Measurements from ENCODE around the gene SRD5A2. TPM values are rescaled to one million over a fixed set of nuclear protein-coding genes. Genes with fewer than 3 reads are reported as not detected.

Gene SRD5A2
- total and polyA plus RNA-seq, 2 donors (not counting 1 experiment from before 2014, with no cell fraction given) = not detected

GRCh38 chr2:31541853-31542252 lies 38.9 kb downstream of the SRD5A2 start:
- no peak overlapping the region for H3K4me2 ChIP-seq (replicated peaks; ENCODE audit: low read depth, low read length, poor library complexity, severe bottlenecking)
- H3K79me2 ChIP-seq (ENCODE audit: control insufficient read depth, insufficient read depth, low read length) = no peaks in the 10 kb centered on the region
- no peaks in the 10 kb centered on the region for H3K4me1 ChIP-seq (ENCODE audit: control insufficient read depth in 2 of 2, insufficient read depth in 2 of 2, low read length in 2 of 2)
- H3K4me3 Mint-ChIP-seq = no peak overlapping the region
- no peak overlapping the region for H3K27ac ChIP-seq (ENCODE audit: low read length in 2 of 2)
- CTCF ChIA-PET = no interaction called here
- H3K9me3 Mint-ChIP-seq (ENCODE audit: insufficient read depth) = peaks cover 19% of the 10 kb centered on the region
- POLR2A ChIA-PET = no interaction called here
- H3K27me3 ChIP-seq (replicated peaks in 1 of 4; ENCODE audit: control extremely low read depth in 1 of 4, control insufficient read depth in 3 of 4, insufficient read depth in 4 of 4, low read length in 3 of 4) = peaks cover 0 to 13% (median 1%) of the 10 kb centered on the region in 4 experiments
- H3K27ac Mint-ChIP-seq = no peak overlapping the region
- no peak overlapping the region for H3K4me3 ChIP-seq (ENCODE audit: control extremely low read depth in 1 of 5, extremely low read depth in 1 of 5, insufficient read depth in 1 of 5, low read depth in 2 of 5, low read length in 4 of 5)
- no peak overlapping the region for H2AFZ ChIP-seq (ENCODE audit: insufficient read depth, low read depth, low read length, poor library complexity, severe bottlenecking)
- H3K36me3 ChIP-seq (replicated peaks in 1 of 2; ENCODE audit: control extremely low read depth in 1 of 2, control insufficient read depth in 1 of 2, extremely low read depth in 1 of 2, insufficient read depth in 2 of 2, low read length in 1 of 2) = no peaks in the 10 kb centered on the region
- no peak overlapping the region for H3K9ac ChIP-seq (ENCODE audit: low read length)
- H3K27me3 Mint-ChIP-seq = peaks cover 14% of the 10 kb centered on the region
- intact Hi-C loops (cut with micrococcal nuclease) = no loop called here
- H3K4me1 Mint-ChIP-seq = no peaks in the 10 kb centered on the region
- DNase-seq (no peak), ATAC-seq (ENCODE audit: low read depth) (no peak)
- no peaks in the 10 kb centered on the region for H4K20me1 ChIP-seq (ENCODE audit: control insufficient read depth, insufficient read depth, low read length, poor library complexity, severe bottlenecking)
- peaks cover 4 to 16% (median 6%) of the 10 kb centered on the region in 3 donors for H3K9me3 ChIP-seq (ENCODE audit: control extremely low read depth in 1 of 3, control insufficient read depth in 2 of 3, insufficient read depth in 1 of 3, low read length in 2 of 3)
- no peak for TF ChIP-seq EZH2 (IDR thresholded peaks at IDR 0.05; ENCODE audit: borderline replicate concordance, insufficient read depth, low read depth, low read length, poor library complexity, severe bottlenecking)

- TF ChIP-seq EZH2 (IDR thresholded peaks at IDR 0.05; ENCODE audit: borderline replicate concordance, insufficient read depth, low read depth, low read length, poor library complexity, severe bottlenecking) (no peak), CTCF (IDR thresholded peaks at IDR 0.05) (no peak)
- no peak for ATAC-seq (ENCODE audit: low read depth)
- H3K27ac ChIP-seq (ENCODE audit: low read length in 2 of 2) = no peak overlapping the region
- no peaks in the 10 kb centered on the region for H3K36me3 ChIP-seq (replicated peaks in 1 of 2; ENCODE audit: control extremely low read depth in 1 of 2, control insufficient read depth in 1 of 2, extremely low read depth in 1 of 2, insufficient read depth in 2 of 2, low read length in 1 of 2)
- H3K9ac ChIP-seq (ENCODE audit: low read length) = no peak overlapping the region
- ChIA-PET POLR2A (no interaction called here), CTCF (no interaction called here)
- intact Hi-C loops (cut with micrococcal nuclease) = no loop called here
- no peak overlapping the region for H3K4me3 Mint-ChIP-seq
- WGBS (ENCODE audit: insufficient coverage) = no CpG with 5 or more reads among the region's 3 CpGs
- no peaks in the 10 kb centered on the region for H4K20me1 ChIP-seq (ENCODE audit: control insufficient read depth, insufficient read depth, low read length, poor library complexity, severe bottlenecking)
- H3K27me3 Mint-ChIP-seq = peaks cover 27% of the 10 kb centered on the region
- H3K79me2 ChIP-seq (ENCODE audit: control insufficient read depth, insufficient read depth, low read length) = no peaks in the 10 kb centered on the region
- peaks cover 0 to 17% (median 3%) of the 10 kb centered on the region in 4 experiments for H3K27me3 ChIP-seq (replicated peaks in 1 of 4; ENCODE audit: control extremely low read depth in 1 of 4, control insufficient read depth in 3 of 4, insufficient read depth in 4 of 4, low read length in 3 of 4)
- no peak overlapping the region for H3K4me3 ChIP-seq (ENCODE audit: control extremely low read depth in 1 of 5, extremely low read depth in 1 of 5, insufficient read depth in 1 of 5, low read depth in 2 of 5, low read length in 4 of 5)
- H3K27ac Mint-ChIP-seq = no peak overlapping the region
- no peak for DNase-seq
- H3K9me3 ChIP-seq (ENCODE audit: control extremely low read depth in 1 of 3, control insufficient read depth in 2 of 3, insufficient read depth in 1 of 3, low read length in 2 of 3) = peaks cover under 1 to 16% (median 6%) of the 10 kb centered on the region in 3 donors
- no peak overlapping the region for H2AFZ ChIP-seq (ENCODE audit: insufficient read depth, low read depth, low read length, poor library complexity, severe bottlenecking)
- H3K4me2 ChIP-seq (replicated peaks; ENCODE audit: low read depth, low read length, poor library complexity, severe bottlenecking) = no peak overlapping the region
- H3K4me1 Mint-ChIP-seq = no peaks in the 10 kb centered on the region
- H3K4me1 ChIP-seq (ENCODE audit: control insufficient read depth in 2 of 2, insufficient read depth in 2 of 2, low read length in 2 of 2) = no peaks in the 10 kb centered on the region
- H3K9me3 Mint-ChIP-seq (ENCODE audit: insufficient read depth) = peaks cover 10% of the 10 kb centered on the region
Measured at GRCh38 chr2:31539505-31539904, 41.2 kb downstream of the SRD5A2 start.
